ENCODE measurements around the gene SLAIN2. TPM values are rescaled to one million over a fixed set of nuclear protein-coding genes. Genes with fewer than 3 reads are reported as not detected.

SLAIN2 gene
- total RNA-seq, 1 donor from 2014 or later = 54.6 TPM

GRCh38 chr4:48380583-48381167 lies 39.3 kb downstream of the SLAIN2 start:
- no peaks in the 10 kb centered on the region for H3K4me1 Mint-ChIP-seq (ENCODE audit: unreplicated experiment)
- no peak for DNase-seq (ENCODE audit: low spot score)
- no peak overlapping the region for H3K27ac Mint-ChIP-seq (ENCODE audit: unreplicated experiment)
- no peaks in the 10 kb centered on the region for H3K9me3 Mint-ChIP-seq (ENCODE audit: unreplicated experiment)
- no peak overlapping the region for H3K4me3 Mint-ChIP-seq (ENCODE audit: unreplicated experiment)
- H3K27me3 Mint-ChIP-seq (ENCODE audit: unreplicated experiment) = no peaks in the 10 kb centered on the region
- no peak for TF ChIP-seq CTCF (IDR thresholded peaks at IDR 0.05; ENCODE audit: unreplicated experiment)
- peaks cover 13% of the 10 kb centered on the region for H3K36me3 Mint-ChIP-seq (ENCODE audit: low read depth, unreplicated experiment)

- no peak overlapping the region for H3K27ac Mint-ChIP-seq (ENCODE audit: unreplicated experiment)
- no peaks in the 10 kb centered on the region for H3K27me3 Mint-ChIP-seq (ENCODE audit: unreplicated experiment)
- H3K4me1 Mint-ChIP-seq (ENCODE audit: unreplicated experiment) = peaks cover 3% of the 10 kb centered on the region
- no peak for TF ChIP-seq CTCF (IDR thresholded peaks at IDR 0.05; ENCODE audit: unreplicated experiment)
- no peak for DNase-seq (ENCODE audit: low spot score)
- no peaks in the 10 kb centered on the region for H3K9me3 Mint-ChIP-seq (ENCODE audit: unreplicated experiment)
- H3K36me3 Mint-ChIP-seq (ENCODE audit: low read depth, unreplicated experiment) = peaks cover 12% of the 10 kb centered on the region
- H3K4me3 Mint-ChIP-seq (ENCODE audit: unreplicated experiment) = no peak overlapping the region
Measured at GRCh38 chr4:48388525-48389154, 47.3 kb downstream of the SLAIN2 start.

- DNase-seq (ENCODE audit: low spot score) = no peak
- H3K27ac Mint-ChIP-seq (ENCODE audit: unreplicated experiment) = no peak overlapping the region
- H3K36me3 Mint-ChIP-seq (ENCODE audit: low read depth, unreplicated experiment) = peaks cover 17% of the 10 kb centered on the region
- H3K4me3 Mint-ChIP-seq (ENCODE audit: unreplicated experiment) = no peak overlapping the region
- no peaks in the 10 kb centered on the region for H3K9me3 Mint-ChIP-seq (ENCODE audit: unreplicated experiment)
- peaks cover 39% of the 10 kb centered on the region for H3K4me1 Mint-ChIP-seq (ENCODE audit: unreplicated experiment)
- no peaks in the 10 kb centered on the region for H3K27me3 Mint-ChIP-seq (ENCODE audit: unreplicated experiment)
- no peak for TF ChIP-seq CTCF (IDR thresholded peaks at IDR 0.05; ENCODE audit: unreplicated experiment)
Measured at GRCh38 chr4:48396043-48396442, 54.7 kb downstream of the SLAIN2 start.

- H3K9me3 Mint-ChIP-seq (ENCODE audit: unreplicated experiment) = no peaks in the 10 kb centered on the region
- H3K4me3 Mint-ChIP-seq (ENCODE audit: unreplicated experiment) = no peak overlapping the region
- no peak for DNase-seq (ENCODE audit: low spot score)
- peaks cover 39% of the 10 kb centered on the region for H3K4me1 Mint-ChIP-seq (ENCODE audit: unreplicated experiment)
- H3K27me3 Mint-ChIP-seq (ENCODE audit: unreplicated experiment) = no peaks in the 10 kb centered on the region
- H3K36me3 Mint-ChIP-seq (ENCODE audit: low read depth, unreplicated experiment) = peaks cover 29% of the 10 kb centered on the region
- TF ChIP-seq CTCF (IDR thresholded peaks at IDR 0.05; ENCODE audit: unreplicated experiment) = no peak
- no peak overlapping the region for H3K27ac Mint-ChIP-seq (ENCODE audit: unreplicated experiment)
Measured at GRCh38 chr4:48400416-48400815, 59.1 kb downstream of the SLAIN2 start.

GRCh38 chr4:48403358-48403757 lies 62.0 kb downstream of the SLAIN2 start:
- no peak for DNase-seq (ENCODE audit: low spot score)
- Mint-ChIP-seq H3K9me3 (ENCODE audit: unreplicated experiment) (no peaks in the 10 kb centered on the region), H3K4me1 (ENCODE audit: unreplicated experiment) (peaks cover 26% of the 10 kb centered on the region), H3K4me3 (ENCODE audit: unreplicated experiment) (no peak overlapping the region), H3K36me3 (ENCODE audit: low read depth, unreplicated experiment) (peaks cover 12% of the 10 kb centered on the region), H3K27me3 (ENCODE audit: unreplicated experiment) (no peaks in the 10 kb centered on the region), H3K27ac (ENCODE audit: unreplicated experiment) (no peak overlapping the region)
- no peak for TF ChIP-seq CTCF (IDR thresholded peaks at IDR 0.05; ENCODE audit: unreplicated experiment)

All from endothelial cell (in vitro differentiated cells).